K562 (cell line): ENCODE results near the gene FAM114A1. TPM values are rescaled to one million over a fixed set of nuclear protein-coding genes. Genes with fewer than 3 reads are reported as not detected.

Experiments
- ATAC-seq: fragments of 200-7000 bp; cut with Tn5 transposase; 3 replicates; pipeline ENCODE4 v1.9.1; 2020; ENCODE audit warnings: moderate library complexity
- BruUV-seq: library from RNA; stranded (reverse); fragments of 400-500 nt; replicated peaks from 2 replicates; lab custom pipeline; 2021; lab: Mats Ljungman, UMichigan
- CTCF ChIA-PET: fragments of 300-600 bp; formaldehyde crosslinking; extraction: SDS; loops from one replicate; lab custom pipeline; 2021; ENCODE audit warnings: low intra/inter-chr PET ratio; lab: Yijun Ruan, JAX
- POLR2A ChIA-PET: fragments of 300-600, 350-650 bp; sonication (Branson Sonifier 250); formaldehyde crosslinking; extraction: SDS; loops from one replicate; lab custom pipeline; 2021; ENCODE audit warnings: antibody characterized with exemption, inconsistent platforms; lab: Yijun Ruan, JAX
- DNase-seq, 4 experiments: peaks; one replicate each; pipeline versions ENCODE4 v3.0.0 to v3.0.0-alpha.2; 2011 to 2018; ENCODE audit warnings: low spot score in 3 of 4, mixed read lengths in 3 of 4; ENCODE audit errors: extremely low read depth in 1 of 4
- FAIRE-seq: peaks from 2 replicates; lab custom pipeline; 2011; peaks lifted over from hg19 to GRCh38; lab: Jason Lieb, UNC
- H2AFZ ChIP-seq: 2 replicates; pipeline ENCODE4 v1.6.0; 2011; ENCODE audit warnings: low read depth, low read length, control low read depth, inconsistent platforms
- H3K27ac ChIP-seq: fragments of 200-600 bp; 3 replicates; pipeline ENCODE4 v1.8.0; 2011; ENCODE audit warnings: low read depth, mild to moderate bottlenecking, control low read depth, inconsistent platforms, low read length, moderate library complexity, mixed read lengths; ENCODE audit errors: extremely low read depth
- H3K27me3 ChIP-seq, 2 experiments: fragments of 300-600 bp in 1 of 2; 2 replicates in 1 of 2; 3 replicates in 1 of 2; pipeline versions ENCODE4 v1.6.0 to v1.8.0; 2011; ENCODE audit warnings: inconsistent platforms in 2 of 2, low read length in 2 of 2, mild to moderate bottlenecking in 1 of 2, mixed read lengths in 1 of 2, moderate library complexity in 1 of 2; ENCODE audit not compliant: control insufficient read depth in 2 of 2, insufficient read depth in 2 of 2
- H3K36me3 ChIP-seq: fragments of 300-600 bp; 3 replicates; pipeline ENCODE4 v1.8.0; 2011; ENCODE audit warnings: mild to moderate bottlenecking, low read length, inconsistent platforms; ENCODE audit not compliant: control insufficient read depth, insufficient read depth
- H3K4me1 ChIP-seq, 2 experiments: fragments of 200-600 bp in 1 of 2; replicated peaks in 1 of 2; 2 replicates in 1 of 2; 3 replicates in 1 of 2; pipeline versions ENCODE4 v1.5.1 to v1.8.0; 2011; ENCODE audit warnings: inconsistent platforms in 2 of 2, low read length in 2 of 2, mild to moderate bottlenecking in 1 of 2, mixed read lengths in 1 of 2, moderate library complexity in 1 of 2; ENCODE audit not compliant: control insufficient read depth in 2 of 2, insufficient read depth in 2 of 2
- H3K4me2 ChIP-seq: 2 replicates; pipeline ENCODE4 v1.6.1; 2011; ENCODE audit warnings: low read length, control low read depth, inconsistent platforms, mixed read lengths; ENCODE audit not compliant: insufficient read depth
- H3K4me3 ChIP-seq: fragments of 200-600 bp; sonication (generic), shearing (Covaris generic); 2 replicates; pipeline ENCODE4 v1.5.1; 2016; ENCODE audit warnings: control low read depth, inconsistent platforms
- H3K79me2 ChIP-seq: fragments of 200-600 bp; 3 replicates; pipeline ENCODE4 v1.8.0; 2011; ENCODE audit warnings: low read length, inconsistent platforms; ENCODE audit not compliant: control insufficient read depth, insufficient read depth
- H3K9ac ChIP-seq, 2 experiments: 2 replicates each; pipeline versions ENCODE4 v1.6.0 to v1.6.1; 2011; ENCODE audit warnings: low read depth in 2 of 2, low read length in 2 of 2, control low read depth in 1 of 2, inconsistent platforms in 1 of 2, mild to moderate bottlenecking in 1 of 2, mixed read lengths in 1 of 2; ENCODE audit not compliant: insufficient read depth in 1 of 2
- H3K9me1 ChIP-seq: one replicate; pipeline ENCODE4 v1.6.0; 2011; ENCODE audit warnings: inconsistent platforms, mild to moderate bottlenecking, low read length, moderate library complexity; ENCODE audit not compliant: control insufficient read depth, insufficient read depth
- H3K9me3 ChIP-seq: replicated peaks from 2 replicates; pipeline ENCODE4 v1.5.1; 2011; ENCODE audit warnings: low read depth, low read length, inconsistent platforms; ENCODE audit not compliant: control insufficient read depth, insufficient read depth
- H4K20me1 ChIP-seq: replicated peaks from 2 replicates; pipeline ENCODE4 v1.6.1; 2011; ENCODE audit warnings: low read length, inconsistent platforms, mixed read lengths; ENCODE audit not compliant: control insufficient read depth, insufficient read depth
- DDX20 ChIP-seq: fragments of 450-650 bp; IDR thresholded peaks from 2 replicates; pipeline ENCODE4 v1.6.1; 2016; ENCODE audit warnings: missing genetic modification characterization, low read depth, mild to moderate bottlenecking, missing compliant biosample characterization, moderate library complexity
- MED1 ChIP-seq: sonication (generic); formaldehyde crosslinking; IDR thresholded peaks from 2 replicates; pipeline ENCODE4 v1.8.1; 2023; ENCODE audit warnings: missing genetic modification reagents, borderline replicate concordance
- NFE2L1 ChIP-seq: fragments of 450-650 bp; IDR thresholded peaks from 2 replicates; pipeline ENCODE4 v1.6.1; 2016; ENCODE audit warnings: missing genetic modification characterization, low read depth, mild to moderate bottlenecking, missing compliant biosample characterization, moderate library complexity, borderline replicate concordance
- PCBP1 ChIP-seq: fragments of 200-400 bp; formaldehyde crosslinking; IDR thresholded peaks from 2 replicates; pipeline ENCODE4 v1.6.1; 2018; ENCODE audit warnings: mild to moderate bottlenecking, low read depth, low read length; ENCODE audit not compliant: poor library complexity, severe bottlenecking
- POLR2H ChIP-seq: IDR thresholded peaks from 2 replicates; pipeline ENCODE4 v1.6.1; 2016; ENCODE audit warnings: missing genetic modification characterization, low read depth, mild to moderate bottlenecking, control low read depth, missing compliant biosample characterization, moderate library complexity
- TCF7L2 ChIP-seq: fragments of 150-350 bp; IDR thresholded peaks from 2 replicates; pipeline ENCODE4 v1.6.1; 2016; ENCODE audit warnings: low read depth, mild to moderate bottlenecking, low read length, moderate library complexity
- ZFPM2 ChIP-seq: fragments of 250-450 bp; sonication (Bioruptor Pico); IDR thresholded peaks from 2 replicates; pipeline ENCODE4 v1.5.1; 2022; ENCODE audit warnings: mild to moderate bottlenecking
- WGBS: fragments of 100-300 bp; shearing (Covaris generic); methylation state at CpG from one replicate; pipeline ENCODE4 v1.1.6; 2016; ENCODE audit warnings: low coverage, mixed read lengths; ENCODE audit not compliant: insufficient coverage; ENCODE audit errors: missing lambda C conversion rate; 5-methylcytosine and 5-hydroxymethylcytosine counted together
- in situ Hi-C: fragments of 300-500 bp; cut with MboI; formaldehyde crosslinking; loops from 4 replicates; pipeline ENCODE4 v1.15.0; 2018; ENCODE audit warnings: inconsistent platforms, mixed read lengths
- intact Hi-C: fragments of 100-400 bp; cut with micrococcal nuclease; formaldehyde crosslinking; loops from 2 replicates; pipeline ENCODE4 v1.14.2; 2022
- polyA plus RNA-seq, 8 experiments: library from polyadenylated mRNA; depleted of rRNA in 4 of 8; stranded (reverse) in 5 of 8; unstranded in 3 of 8; fragments of >200 nt; fragmentation: Nextera tagmentation in 2 of 8; fragmentation: Illumina TruSeq in 1 of 8; extraction: Ambion mirVana in 2 of 8; extraction: Trizol in 1 of 8; gene quantifications; 2 replicates each; pipeline versions ENCODE4 v1.2.1 to v1.2.3, GENCODE V29; 2011 to 2014; ENCODE audit warnings: inconsistent platforms in 1 of 8, missing spikeins in 1 of 8
- total RNA-seq, 7 experiments: library from RNA; depleted of rRNA in 6 of 7; stranded (reverse); fragments of >200 nt in 6 of 7; fragmentation: Illumina TruSeq in 2 of 7; extraction: Trizol in 2 of 7; gene quantifications; 2 replicates each; pipeline versions ENCODE4 v1.2.1 to v1.2.3, GENCODE V29; 2011 to 2021; ENCODE audit warnings: low replicate concordance in 1 of 7
- TF ChIP-seq, protein P1 (sequence below): fragments of 250-450 bp; sonication (Bioruptor Pico); IDR thresholded peaks from 2 replicates; pipeline ENCODE4 v1.5.0; 2021

The FAM114A1 gene
- total and polyA plus RNA-seq, 9 of the 15 experiments (the other 6 are each of a cell fraction or from before 2014, with no cell fraction given): 1.8 to 12.0 (median 4.3) TPM

DNA sequence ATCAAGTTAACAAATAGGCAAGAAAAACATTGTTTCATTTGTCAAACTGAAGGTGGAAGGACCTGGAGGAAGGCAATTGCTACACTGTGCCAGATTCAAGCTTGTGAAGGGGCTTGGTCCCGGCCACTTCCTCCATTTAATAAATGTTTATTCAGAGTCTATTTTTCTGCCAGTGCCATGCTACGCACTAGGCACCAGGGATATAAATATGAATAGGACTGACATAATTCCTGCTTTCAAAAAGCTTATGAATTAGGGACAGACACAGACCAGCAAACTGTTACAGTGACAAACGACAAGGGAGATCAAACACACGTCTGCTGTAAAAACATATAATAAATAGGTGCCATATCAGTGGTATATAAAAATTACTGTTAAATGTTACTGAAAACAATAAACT is 11.6 kb upstream of the FAM114A1 start:
- in situ Hi-C loops: no loop called here
- DNase-seq (no peak), FAIRE-seq (no peak)
- Histone ChIP-seq H3K4me3 (peak overlapping the region; percentile 20; the same call in 1 of the 2 replicates), H3K4me2 (peak overlapping the region; percentile 50), H3K36me3 (no peaks in the 10 kb centered on the region)
- TF ChIP-seq PCBP1: no peak
- TF ChIP-seq POLR2H (tag): no peak
- no peak for TF ChIP-seq NFE2L1 (tag)
- TF ChIP-seq TCF7L2: no peak
- TF ChIP-seq, protein P1, sequence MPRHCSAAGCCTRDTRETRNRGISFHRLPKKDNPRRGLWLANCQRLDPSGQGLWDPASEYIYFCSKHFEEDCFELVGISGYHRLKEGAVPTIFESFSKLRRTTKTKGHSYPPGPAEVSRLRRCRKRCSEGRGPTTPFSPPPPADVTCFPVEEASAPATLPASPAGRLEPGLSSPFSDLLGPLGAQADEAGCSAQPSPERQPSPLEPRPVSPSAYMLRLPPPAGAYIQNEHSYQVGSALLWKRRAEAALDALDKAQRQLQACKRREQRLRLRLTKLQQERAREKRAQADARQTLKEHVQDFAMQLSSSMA (CRISPR knock-in tag): no peak
- no peak for TF ChIP-seq DDX20
- no peak for TF ChIP-seq ZFPM2 (CRISPR knock-in tag)
- TF ChIP-seq MED1 (CRISPR knock-in tag): no peak
- TF ChIP-seq, all 486 proteins: peak for 0
- peak; percentile 46 for ATAC-seq
- no peaks in the 10 kb centered on the region for H3K9me1 ChIP-seq
- BruUV-seq: TSS peak; percentile 68
- ChIA-PET CTCF (interaction anchor here (2.1 kb wide), 1 partner anchor 96 kb away, joined by 11 read pairs; no protein-coding TSS in a partner anchor), POLR2A (interaction anchor here (0.7 to 1.7 kb wide), 4 partner anchors 12 to 534 kb away, joined by 3 to 5 read pairs (median 4); no protein-coding TSS in a partner anchor)
- no peaks in the 10 kb centered on the region for H3K27me3 ChIP-seq
- 19% methylated on average over 4 of the region's 4 CpGs for WGBS
- intact Hi-C loops: loop anchor here (2.0 to 5.0 kb wide), 3 partner anchors 74 to 794 kb away; partner anchors contain the start of gene TLR10
- peaks cover 0 to 20% of the 10 kb centered on the region in 2 experiments; a peak in 3 of 5 replicates for H3K4me1 ChIP-seq
- H2AFZ ChIP-seq: peak overlapping the region; percentile 88
- H4K20me1 ChIP-seq: no peaks in the 10 kb centered on the region
- peak overlapping the region; percentile 54; the same call in 1 of the 3 replicates for H3K27ac ChIP-seq
- no peaks in the 10 kb centered on the region for H3K79me2 ChIP-seq
- H3K9ac ChIP-seq: peak overlapping the region in 1 of 2 experiments; percentile 57; a peak in 2 of 4 replicates
- no peaks in the 10 kb centered on the region for H3K9me3 ChIP-seq
